Right ventricle myocardium inferior (tissue), 1 donor: ENCODE data around the gene FOXO3. TPM values are rescaled to one million over a fixed set of nuclear protein-coding genes. Genes with fewer than 3 reads are reported as not detected.

Source experiments
- ATAC-seq: fragments of 200-7000 bp; cut with Tn5 transposase; one replicate; pipeline ENCODE4 v1.9.1; 2020; ENCODE audit warnings: mild to moderate bottlenecking, moderate library complexity
- DNase-seq: peaks from one replicate; pipeline ENCODE4 v3.0.0; 2021; ENCODE audit errors: missing footprints
- intact Hi-C: fragments of 100-400 bp; cut with DNase I; formaldehyde crosslinking; loops from one replicate; pipeline ENCODE4 v1.11.0; 2022
- total RNA-seq: library from RNA; stranded (reverse); fragmentation: NEBNext Ultra II Directional; extraction: Animal tissue kit (Norgen Biotek cat#: 25700); gene quantifications from one replicate; pipeline ENCODE4 v1.2.1, GENCODE V29; 2021
- donor health status: DM: no; HTN: yes; CAD: no; lungs with severe emphysema.

FOXO3 gene
- total RNA-seq, 1 donor from 2014 or later: 32.3 TPM

DNA sequence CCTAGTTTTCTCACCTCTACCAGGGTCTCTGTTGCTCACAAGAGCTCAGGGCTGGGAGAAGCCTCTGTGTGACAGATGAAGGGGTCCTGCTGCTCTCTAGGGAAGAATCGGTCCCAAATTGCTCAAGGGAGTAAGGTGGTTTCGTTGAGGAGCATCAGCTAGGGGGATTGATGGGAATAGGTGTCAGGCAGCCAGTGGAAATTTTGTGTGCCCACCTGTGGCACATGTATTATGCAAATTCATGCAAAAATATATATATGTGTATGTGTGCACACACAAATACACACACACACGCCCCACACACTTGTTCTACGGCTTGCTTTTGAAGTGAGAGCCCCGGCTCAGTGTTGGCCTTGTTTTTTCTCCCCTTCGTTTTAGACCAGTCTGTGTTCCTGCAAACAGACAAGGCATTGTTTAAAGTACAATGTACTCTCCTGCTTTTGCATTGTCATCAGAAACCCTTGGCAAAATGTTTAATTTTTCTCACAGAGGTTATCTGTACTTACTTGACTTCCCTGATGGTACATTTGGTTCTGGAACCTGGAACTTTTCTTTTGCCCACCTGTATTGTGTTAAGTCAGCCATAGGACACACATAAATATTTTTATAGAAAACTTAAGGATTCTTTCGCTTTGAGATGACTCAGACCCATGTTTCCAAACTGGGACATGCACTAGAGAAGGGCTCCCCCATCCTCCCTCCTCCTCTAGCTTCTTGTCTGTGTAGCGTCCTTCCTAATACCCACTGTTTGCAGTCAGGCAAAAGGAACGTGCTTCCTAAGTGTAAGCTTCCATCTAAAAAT, 26.7 kb downstream of the FOXO3 start:
- ATAC-seq (no peak), DNase-seq (no peak)
- intact Hi-C loops: loop anchor here (2.0 kb wide), 1 partner anchor 29 kb away; no protein-coding TSS in a partner anchor

DNA sequence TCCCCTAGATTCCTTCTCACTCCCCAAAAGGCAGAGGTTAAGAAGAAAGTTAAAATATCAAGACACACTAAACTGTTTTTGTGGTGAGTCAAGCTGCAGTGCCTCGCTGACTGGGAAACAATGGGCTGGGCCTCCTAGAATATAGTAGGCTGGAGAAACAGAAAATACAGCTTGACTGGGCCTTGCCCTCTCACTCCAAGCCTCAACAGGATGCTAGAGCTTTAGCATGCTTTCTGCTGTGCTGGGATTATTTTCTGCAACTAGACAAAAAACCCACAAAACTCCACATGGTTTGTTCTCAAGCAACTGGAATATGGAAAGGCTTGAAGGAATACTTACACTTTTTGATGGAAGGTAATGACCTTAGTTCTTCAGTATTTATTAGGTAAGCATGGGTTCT, 27.9 kb downstream of the FOXO3 start:
- DNase-seq: no peak

DNA sequence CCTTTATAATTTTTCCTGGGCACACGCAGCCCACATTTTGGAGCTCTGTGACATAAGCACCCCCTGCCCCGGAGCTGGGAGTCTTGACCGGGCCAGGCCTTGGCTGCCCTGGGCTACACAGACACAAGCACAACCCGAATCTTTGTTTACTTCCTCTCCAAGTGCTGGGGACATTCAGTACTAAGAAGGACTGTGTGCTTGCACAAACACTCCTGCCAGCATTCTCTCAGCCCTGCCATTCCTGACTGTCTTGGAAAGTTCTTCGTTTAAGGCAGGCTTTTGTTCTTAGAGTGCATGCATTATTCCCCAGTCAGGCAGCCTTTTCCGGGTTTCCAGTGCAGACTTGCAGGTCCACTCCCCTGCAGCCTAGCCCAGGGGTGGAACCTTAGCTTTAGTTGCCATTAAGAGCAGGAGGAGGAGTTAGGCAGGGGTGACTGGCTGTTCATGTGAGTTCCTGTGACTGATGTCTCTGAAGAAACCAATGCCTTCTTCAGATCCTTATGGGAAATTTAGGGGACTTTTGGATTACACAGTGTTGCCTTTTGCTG, 28.6 kb downstream of the FOXO3 start:
- DNase-seq (peak; percentile 90), ATAC-seq (peak; percentile 93)
- intact Hi-C loops: loop anchor here (1.0 to 2.0 kb wide), 2 partner anchors 31 to 65 kb away; no protein-coding TSS in a partner anchor

More for the DNA sequence above, 27.9 kb downstream of the FOXO3 start:
- ATAC-seq: no peak
- intact Hi-C loops: loop anchor here (2.0 kb wide), 1 partner anchor 30 kb away; no protein-coding TSS in a partner anchor

- no peak for ATAC-seq
- DNase-seq: no peak
- intact Hi-C loops: no loop called here
These were observed 30.5 kb downstream of the FOXO3 start for GRCh38 chr6:108591040-108591816.

GRCh38 chr6:108592371-108593337, 31.9 kb downstream of the FOXO3 start:
- ATAC-seq: peak; percentile 40
- no peak for DNase-seq
- intact Hi-C loops: no loop called here

DNA sequence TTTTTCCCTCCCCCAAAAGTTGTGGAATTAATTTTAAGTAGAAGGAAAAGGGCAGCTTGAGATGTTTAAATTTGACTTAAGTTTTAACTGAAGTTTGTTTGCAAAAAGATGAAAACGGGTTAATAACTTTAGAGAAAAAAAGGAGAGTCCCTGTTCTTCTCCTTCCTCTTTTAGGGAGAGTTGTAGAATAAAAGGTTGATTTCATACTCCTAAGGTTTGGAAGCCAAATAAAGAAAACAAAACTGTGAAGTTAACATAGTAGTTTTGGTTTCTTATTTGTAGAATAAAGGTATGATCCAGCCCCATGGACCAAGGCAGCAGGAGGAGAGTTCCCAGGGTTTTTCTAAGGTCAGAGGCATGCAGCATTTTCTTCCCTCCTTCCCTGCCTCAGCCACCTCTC, 33.4 kb downstream of the FOXO3 start:
- DNase-seq (no peak), ATAC-seq (no peak)
- intact Hi-C loops: loop anchor here (2.0 kb wide), 1 partner anchor 63 kb away; no protein-coding TSS in a partner anchor

DNA sequence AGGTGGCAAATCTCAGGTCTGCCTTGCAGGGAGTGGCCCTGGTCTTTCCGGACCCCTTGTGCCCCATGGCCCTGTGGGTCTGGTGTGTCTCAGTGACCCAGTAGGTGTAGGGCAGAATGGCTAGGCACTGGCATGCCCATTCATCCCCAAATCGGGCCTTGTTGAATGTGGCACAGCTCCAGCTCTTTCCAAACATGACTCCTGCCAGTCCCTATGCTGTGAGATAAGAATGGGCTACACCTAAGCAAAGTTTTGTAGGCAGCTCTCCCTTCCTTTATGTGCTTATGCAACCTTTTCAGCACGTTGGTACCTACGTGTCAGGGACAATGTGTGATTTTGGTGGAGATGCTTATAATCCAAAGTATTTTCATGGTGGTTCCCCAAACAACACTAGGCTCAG, 33.9 kb downstream of the FOXO3 start:
- intact Hi-C loops: loop anchor here (2.0 kb wide), 1 partner anchor 62 kb away; no protein-coding TSS in a partner anchor
- DNase-seq (no peak), ATAC-seq (peak; percentile 26)

- intact Hi-C loops: no loop called here
- ATAC-seq (no peak), DNase-seq (no peak)
These were observed 36.2 kb downstream of the FOXO3 start for GRCh38 chr6:108596956-108597355.

GRCh38 chr6:108597572-108598304, 37.0 kb downstream of the FOXO3 start:
- DNase-seq (no peak), ATAC-seq (peak; percentile 5)
- intact Hi-C loops: no loop called here

DNA sequence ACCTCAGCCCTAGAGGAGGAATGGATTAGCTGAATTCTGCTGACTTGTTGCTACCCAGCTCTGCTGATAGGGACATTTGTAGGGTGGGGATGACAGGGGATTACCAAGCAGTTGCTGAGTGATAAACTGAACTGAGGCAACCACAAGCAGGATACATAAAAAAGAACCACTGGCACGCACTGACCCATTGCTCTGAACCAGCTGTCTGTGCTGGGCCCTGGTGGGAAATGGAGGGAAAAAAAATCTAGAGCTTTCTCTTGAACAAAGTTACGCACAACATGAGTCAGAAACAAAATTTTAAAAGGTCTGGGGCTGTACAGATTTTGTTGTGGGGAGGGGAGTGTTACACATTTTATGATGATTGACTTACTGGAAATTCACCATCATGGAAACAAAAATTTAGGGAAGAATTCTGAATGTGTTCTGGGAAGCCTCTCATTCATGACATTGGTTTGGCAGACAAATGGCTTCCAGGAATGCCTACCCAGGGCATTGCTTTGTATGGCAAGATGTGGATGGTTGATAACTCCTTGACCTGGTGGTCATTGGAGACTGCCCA, 37.7 kb downstream of the FOXO3 start:
- DNase-seq (no peak), ATAC-seq (peak; percentile 37)
- intact Hi-C loops: no loop called here

DNA sequence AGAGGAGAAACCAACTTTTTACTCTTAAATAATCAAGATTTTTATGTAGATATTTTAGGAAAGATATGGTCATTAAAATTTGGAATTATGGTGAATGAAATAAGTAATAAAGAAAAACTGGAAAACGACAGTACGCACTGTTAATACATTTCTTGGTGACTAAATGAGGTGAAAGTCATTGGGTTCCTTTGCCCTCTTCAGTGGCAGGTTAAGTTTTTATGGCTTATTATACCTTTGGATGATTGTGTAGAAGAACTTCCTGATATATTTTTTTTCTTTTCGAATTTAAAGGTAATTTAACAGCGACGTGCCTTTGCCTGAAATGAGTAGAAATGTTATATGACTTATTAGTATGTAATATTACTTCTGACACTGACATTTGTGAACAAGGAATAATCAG, 43.4 kb downstream of the FOXO3 start:
- ATAC-seq: no peak
- DNase-seq: no peak
- intact Hi-C loops: no loop called here

DNA sequence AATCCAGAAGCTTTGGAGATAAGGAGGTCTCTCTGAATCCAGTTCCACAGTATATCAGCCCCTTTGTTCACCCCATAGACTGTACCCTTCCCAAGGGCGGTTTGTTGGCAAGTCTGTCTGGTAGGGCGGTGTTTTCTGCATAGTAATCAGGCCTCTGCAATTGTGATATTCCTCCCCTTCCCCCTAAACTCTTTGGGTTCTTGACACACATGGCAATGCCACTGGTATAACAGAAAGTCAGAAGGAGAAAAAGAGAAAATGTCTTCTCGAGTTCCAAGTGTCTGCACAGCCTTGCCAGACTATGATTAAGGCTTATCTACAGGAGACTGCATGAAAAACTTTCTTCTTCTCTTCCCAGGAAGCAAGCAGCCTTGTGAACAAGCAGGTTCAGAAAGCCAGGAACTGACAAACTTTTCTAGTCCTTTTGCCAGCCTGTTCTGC, 45.6 kb downstream of the FOXO3 start:
- intact Hi-C loops: no loop called here
- DNase-seq (no peak), ATAC-seq (peak; percentile 27)

GRCh38 chr6:108608453-108609275, 47.9 kb downstream of the FOXO3 start:
- peak; percentile 44 for ATAC-seq
- no peak for DNase-seq
- intact Hi-C loops: no loop called here

DNA sequence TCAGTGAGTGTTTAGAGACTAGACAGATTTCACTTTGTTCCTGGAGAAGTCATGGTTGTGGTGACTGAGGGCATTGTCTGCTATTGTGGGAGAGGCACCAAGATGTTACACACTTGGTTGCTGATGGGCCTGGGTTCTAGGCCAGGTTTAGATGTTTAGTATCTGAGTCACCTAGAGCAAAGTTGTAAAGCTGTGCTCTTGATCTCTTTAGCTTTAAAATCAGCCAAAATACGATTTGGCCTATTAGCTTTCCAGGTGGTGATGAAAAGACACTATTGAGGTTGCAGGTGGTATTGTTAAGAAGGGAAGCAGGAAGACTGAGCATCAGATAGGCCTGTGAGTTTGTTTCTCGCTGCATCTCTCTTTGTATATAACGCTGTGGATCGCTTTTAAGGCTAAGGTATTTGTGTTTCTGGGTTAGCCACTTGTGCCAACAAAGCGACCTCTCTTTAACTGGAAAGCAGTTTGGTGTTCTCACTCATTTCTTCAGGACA, 48.6 kb downstream of the FOXO3 start:
- no peak for DNase-seq
- no peak for ATAC-seq
- intact Hi-C loops: no loop called here

DNA sequence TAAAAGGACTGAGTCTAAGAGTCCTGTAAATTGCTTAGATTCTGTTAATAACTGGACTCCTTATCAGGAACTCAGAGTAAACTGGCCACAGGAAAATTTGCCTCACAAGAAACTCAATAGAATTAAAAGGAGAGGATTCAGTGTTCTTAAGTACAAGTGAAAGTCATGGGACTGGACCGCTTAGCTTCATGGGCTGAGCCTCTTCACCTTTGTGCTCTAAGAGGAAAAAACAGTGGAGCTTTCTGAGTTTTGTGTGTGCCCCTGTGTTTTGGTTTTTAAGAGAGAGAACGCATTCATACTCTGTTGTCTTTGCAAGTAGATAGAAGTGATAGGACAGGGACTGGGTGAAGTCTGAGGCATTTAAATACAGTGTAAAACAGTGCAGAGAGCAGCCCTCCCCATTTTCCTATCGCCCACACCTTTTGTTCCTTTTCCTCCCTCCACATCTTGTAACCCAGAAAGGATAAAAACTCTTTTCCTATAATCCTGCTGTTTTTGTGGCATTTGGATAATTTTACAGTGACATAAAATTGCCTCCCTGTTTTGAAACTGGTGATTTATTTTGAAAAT, 49.6 kb downstream of the FOXO3 start:
- DNase-seq (no peak), ATAC-seq (peak; percentile 21)
- intact Hi-C loops: no loop called here

DNA sequence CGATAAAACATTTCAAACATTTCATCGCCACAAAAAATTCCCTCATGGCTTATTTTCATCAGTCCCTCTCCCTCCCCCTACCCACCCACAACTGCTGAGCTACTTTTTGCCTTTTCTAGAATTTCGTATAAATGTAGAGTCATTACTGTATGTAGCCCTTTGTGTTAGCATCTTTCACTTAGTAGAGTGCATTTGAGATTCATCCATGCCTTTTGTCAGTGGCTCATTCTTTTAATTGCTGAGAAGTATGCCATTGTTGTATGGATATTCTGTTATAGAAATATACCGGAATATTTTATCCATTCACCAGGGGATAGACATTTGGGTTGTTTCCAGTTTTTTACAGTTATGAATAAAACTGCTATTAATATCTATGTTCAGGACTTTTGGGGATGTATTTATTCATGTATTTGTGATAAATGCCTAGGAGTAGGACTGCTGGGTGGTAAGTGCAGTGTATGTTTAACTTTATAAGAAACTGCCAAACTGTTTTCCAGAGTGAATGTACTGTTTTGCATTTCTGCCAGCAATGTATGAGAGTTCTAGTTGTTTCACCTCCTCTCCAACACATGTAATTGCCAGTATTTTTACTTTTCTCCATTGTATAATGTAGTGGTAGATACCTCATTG, 50.4 kb downstream of the FOXO3 start:
- intact Hi-C loops: no loop called here
- DNase-seq: no peak
- ATAC-seq: no peak
